HG03575 (cell line): ENCODE results near the gene RRP8.

Experiments used
- ATAC-seq: cut with Tn5 transposase; IDR thresholded peaks from one replicate; pipeline ENCODE4 v1.9.1; 2021; ENCODE audit not compliant: unreplicated experiment, insufficient number of reproducible peaks, low FRiP score; ENCODE audit errors: extremely low read depth

Gene RRP8

DNA sequence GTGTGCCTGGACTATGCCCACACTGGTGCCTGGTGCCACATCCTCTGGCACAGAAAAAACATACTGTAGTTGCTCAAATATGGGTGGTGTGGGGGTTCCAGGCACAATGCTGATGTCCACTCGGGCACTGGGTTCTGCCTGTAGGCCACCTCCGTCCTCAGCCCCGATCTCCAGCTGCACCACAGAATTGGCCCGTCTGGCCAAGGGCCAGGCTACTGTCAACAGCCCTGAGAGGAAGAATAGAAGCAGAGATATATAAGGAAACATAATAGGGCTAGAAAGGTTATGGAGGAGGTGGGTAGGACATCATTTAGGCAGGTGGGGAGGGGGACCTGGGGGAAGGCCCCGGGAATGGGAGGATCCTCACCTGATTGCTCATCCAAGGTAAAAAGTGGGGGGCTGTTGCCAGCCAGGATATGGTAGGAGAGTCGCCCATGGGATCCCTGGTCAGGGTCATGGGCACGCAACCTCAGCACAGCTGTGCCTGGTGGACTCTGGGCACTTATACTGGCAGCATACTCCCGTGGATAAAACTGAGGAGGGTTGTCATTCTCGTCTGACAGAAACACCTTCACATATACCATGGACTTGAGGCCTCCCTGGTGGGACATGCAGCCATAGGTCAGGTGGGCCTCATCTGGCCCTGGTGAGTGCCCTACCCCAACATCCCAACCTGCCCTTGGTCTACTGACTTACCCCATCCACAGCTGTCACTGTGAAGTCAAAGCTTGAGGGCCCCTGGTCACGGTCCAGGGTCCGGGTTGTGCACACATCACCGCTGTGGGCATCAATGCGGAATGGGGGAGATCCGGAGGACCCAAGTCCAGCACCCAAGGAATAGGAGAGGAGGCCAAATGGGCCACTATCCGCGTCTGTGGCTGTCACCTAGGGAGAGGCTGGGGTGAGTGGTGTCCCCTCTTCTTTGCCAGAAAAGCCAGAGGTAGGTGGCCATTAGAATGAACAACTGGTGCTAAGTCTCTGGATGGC, 30.3 kb upstream of the RRP8 start:
- ATAC-seq = no peak

DNA sequence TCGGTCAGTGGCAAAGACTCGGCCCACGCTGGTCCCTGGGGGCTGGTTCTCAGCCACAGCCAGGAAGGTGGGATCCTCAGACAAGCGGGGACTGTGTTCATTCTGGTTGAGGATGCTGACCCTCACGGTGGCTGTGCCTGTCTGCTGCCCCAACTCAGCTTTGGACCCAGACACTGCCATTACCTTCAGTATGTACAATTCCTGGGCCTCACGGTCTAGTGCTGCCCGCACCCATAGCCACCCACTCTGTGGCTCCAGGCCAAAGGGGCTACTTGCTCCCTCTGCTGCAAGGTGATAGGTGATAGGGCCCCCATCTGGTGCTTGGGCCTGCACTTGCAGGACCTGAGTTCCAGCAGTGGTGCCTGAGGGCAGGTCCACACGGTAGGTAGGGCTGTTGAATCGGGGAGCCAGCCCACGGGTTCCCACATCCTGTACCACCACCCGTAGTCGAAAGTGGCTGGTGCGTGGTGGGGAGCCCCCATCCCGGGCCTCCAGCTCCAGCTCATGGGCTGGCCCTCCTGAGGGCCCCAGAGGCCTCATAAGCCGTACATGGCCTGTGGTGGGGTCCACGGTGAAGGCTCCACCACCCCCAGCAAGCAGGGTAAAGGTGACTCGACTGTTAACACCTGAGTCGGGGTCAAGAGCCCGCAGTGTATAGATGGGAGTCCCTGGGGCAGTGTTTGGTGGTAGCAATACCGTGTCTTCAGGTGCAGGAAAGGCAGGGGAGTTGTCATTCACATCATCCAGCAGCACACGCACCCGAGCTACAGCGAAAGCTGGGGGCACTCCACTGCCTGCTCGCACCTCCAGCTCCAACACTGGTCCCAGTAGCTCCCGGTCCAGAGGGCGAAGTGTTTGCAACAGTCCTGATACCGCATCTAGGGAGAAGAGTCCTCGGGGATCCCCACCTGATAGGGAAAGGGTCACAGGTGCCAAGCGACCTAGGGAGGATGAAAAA, 29.0 kb upstream of the RRP8 start:
- no peak for ATAC-seq

DNA sequence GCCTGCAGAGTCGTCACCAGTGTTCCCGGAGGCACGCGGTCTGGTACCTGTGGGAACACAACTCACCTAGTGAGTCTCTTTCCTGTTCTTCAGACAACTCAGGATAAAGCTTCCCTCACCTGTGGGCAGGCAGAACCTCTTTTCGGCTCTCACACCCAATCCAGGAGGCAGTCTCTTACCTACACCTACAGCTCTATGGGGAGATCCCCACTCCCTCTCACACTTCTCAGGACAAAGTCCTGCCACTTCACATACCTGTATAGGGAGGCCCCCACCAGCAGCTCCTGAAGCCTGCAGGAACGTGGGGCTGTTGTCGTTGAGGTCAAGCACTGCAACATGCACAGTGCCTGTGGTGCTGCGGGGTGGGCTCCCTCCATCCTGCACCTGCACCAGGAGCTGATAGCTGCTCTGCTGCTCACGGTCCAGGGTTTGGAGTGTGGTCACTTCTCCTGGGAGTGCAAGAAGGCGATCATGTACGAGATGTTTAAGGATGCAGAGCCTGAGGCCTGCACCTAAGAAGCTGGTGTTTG, 28.0 kb upstream of the RRP8 start:
- no peak for ATAC-seq

GRCh38 chr11:6630632-6631291, 27.3 kb upstream of the RRP8 start:
- ATAC-seq = no peak

GRCh38 chr11:6629892-6630631, 26.6 kb upstream of the RRP8 start:
- no peak for ATAC-seq

- no peak for ATAC-seq
Observed at GRCh38 chr11:6629573-6629891, 26.1 kb upstream of the RRP8 start.

DNA sequence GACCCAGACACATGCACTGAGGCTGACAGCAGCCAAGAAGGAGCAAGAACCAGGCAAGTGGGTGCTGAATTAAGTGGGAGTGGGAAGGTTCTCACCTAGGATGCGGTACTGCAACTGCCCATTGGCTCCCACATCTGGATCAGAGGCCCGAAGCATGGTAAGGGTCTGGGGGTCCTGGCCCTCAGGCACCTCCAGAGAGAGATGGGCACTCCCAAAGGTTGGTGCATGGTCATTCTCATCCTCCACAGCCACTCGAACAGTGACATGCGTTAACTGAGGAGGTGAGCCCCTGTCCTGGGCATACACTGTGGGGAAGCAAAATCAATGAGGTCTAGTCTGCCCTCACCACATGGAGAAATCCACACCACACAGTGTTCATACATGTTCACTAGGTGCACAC, 25.1 kb upstream of the RRP8 start:
- no peak for ATAC-seq

- ATAC-seq = no peak
Observed at GRCh38 chr11:6627762-6628241, 24.4 kb upstream of the RRP8 start.

GRCh38 chr11:6626971-6627761, 23.8 kb upstream of the RRP8 start:
- no peak for ATAC-seq

DNA sequence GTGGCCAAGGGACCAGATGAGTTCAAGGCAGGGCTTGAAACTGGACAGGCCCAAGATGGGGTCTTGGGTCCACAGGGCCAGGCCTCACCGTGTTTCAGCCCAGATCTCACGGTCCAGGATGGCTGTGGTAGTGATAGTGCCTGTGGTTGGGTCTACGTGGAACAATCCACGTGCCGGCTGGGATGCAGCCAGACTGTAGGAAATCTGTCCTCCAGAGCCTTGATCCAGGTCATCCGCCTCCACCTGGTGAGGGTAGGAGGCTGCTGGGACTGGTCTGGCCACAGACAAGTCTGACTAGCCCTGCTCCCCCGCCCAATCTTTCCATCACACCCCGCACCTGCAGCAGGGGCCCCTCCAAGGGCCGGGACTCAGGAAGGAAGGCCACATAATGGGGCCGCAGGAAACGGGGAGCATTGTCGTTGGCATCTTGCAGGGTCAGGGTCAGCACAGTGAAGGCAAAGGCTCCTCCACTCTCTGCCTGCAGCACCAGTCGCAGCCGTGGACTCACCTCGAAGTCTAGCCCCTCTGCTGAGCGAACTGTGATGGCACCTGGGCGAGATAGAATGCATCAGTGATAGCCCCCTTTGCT, 22.5 kb upstream of the RRP8 start:
- ATAC-seq = no peak

DNA sequence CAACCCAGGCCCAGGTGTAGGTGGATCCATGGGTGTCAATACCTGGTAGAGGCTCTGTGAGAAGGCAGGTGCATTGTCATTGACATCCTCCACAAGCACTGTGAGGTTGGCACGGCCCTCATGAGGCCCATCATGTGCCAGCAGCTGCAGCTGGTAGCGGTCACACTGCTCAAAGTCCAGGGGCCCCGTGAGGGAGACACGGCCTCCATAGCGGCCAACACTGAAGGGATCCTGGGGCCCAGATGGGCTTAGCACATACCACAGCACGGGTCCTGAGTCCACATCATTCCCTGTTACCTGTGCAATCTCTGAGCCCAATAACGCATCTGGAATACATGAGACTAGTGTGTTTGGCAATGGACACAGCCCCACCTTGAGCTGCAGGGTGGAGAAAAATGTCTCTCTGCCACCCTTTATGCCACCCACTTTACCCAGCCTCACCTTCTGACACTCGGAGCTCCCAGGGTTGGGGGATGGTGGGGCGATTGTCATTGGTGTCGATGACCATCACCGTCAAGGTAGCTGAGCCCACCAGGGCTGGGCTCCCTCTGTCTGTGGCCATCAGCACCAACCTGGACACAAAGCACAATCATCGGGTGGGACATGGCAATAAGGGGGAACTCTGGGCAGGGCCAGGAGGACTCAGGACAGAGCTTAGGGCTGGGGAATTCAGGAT, 21.9 kb upstream of the RRP8 start:
- ATAC-seq = no peak

DNA sequence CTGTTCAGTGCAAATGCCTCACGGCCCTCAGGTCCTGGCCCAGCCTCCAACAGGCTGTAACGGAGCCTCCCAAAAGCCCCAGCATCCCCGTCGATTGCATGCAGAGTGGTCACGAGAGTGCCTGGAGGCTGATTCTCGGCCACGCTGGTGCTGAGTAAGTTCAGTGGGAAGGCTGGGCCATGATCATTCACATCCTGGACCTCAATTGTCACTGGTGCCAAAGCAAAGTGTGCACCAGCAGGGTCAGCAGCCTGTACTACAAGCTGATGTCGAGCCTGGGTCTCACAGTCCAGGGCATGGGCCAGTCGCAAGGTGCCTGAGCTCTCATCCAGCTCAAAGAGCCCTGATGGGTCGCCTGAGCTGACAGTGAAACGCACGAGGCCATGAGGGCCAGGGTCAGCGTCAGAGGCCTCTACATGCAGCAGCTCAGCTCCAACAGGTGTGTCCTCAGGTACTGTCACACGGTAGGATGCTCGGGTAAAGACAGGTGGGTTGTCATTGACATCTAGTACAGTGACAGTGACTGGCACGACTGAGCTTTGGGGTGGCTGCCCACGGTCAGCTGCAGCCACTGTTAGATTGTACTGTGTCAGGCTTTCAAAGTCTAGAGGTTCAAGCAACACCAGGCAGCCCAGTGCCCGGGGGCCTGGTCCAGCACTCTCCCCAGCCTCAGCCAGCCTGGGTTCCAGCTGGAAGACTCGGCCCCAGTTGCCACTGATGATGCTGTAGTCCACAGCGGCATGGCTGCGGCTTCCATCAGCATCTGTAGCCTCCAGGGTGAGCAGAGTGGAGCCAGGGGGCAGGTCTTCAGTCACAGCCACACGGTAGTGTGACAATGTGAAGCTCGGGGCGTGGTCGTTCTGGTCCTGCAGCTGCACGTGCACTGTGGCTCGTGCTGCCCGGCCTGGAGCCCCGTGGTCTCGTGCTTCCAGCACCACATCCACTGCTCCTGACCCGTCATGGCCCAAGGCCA, 20.3 kb upstream of the RRP8 start:
- no peak for ATAC-seq

GRCh38 chr11:6622261-6623171, 19.1 kb upstream of the RRP8 start:
- no peak for ATAC-seq

DNA sequence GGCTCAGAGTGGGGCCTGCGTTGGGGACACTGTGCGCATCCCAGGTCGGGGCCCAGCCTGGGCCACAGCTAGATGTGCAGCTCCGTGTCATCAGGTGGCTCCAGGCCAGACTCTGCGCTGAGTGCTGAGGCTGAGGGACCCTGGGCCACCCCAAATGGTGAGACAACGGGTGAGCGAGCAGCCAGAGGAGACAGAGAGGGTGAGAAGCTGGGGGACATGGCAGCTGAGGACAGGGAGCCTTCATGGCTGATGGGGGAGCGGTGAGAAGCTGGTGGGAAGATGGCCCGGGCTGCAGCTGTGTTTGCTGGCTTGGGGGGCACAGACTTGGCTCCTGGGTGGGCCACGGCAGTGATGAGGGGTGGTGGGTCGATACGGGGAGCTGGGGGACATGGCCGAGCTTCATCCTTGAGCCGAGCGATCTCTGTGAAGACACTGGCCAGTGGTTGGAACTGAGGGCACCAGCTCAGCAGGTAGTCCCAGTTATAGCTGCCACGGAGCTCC, 18.3 kb upstream of the RRP8 start:
- no peak for ATAC-seq

GRCh38 chr11:6620636-6621035, 17.2 kb upstream of the RRP8 start:
- ATAC-seq = no peak
